ENCODE results near the gene GARS1.

DNA sequence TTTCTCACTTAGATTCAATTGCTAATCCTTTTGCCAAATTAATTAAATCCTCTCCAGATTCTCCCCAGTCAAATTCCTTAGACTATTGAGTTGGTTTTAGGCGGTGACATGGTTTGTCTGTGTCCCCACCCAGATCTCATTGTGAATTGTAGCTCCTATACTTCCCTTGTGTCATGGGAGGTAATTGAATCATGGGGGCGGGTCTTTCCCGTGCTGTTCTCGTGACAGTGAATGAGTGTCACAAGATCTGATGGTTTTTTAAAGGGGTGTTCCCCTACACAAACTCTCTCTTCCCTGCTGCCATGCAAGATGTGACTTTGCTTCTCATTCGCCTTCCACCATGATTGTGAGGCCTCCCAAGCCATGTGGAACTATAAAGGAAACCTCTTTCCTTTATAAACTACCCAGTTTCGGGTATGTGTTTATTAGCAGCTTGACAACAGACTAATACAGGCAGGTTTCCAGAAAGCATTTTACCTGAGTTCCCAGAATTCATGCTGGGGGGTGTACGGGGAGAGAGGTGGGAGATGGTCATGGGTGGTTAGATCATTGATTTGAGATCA lies 44.7 kb upstream of the GARS1 start:
- no peak for TF ChIP-seq NFIC (IDR thresholded peaks at IDR 0.05)
- TF ChIP-seq, protein P1, sequence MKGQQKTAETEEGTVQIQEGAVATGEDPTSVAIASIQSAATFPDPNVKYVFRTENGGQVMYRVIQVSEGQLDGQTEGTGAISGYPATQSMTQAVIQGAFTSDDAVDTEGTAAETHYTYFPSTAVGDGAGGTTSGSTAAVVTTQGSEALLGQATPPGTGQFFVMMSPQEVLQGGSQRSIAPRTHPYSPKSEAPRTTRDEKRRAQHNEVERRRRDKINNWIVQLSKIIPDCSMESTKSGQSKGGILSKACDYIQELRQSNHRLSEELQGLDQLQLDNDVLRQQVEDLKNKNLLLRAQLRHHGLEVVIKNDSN (IDR thresholded peaks at IDR 0.05), result peak; percentile 46
- no peak for TF ChIP-seq TAF1 (IDR thresholded peaks at IDR 0.05; ENCODE audit: low read depth)
- TF ChIP-seq, protein P2, sequence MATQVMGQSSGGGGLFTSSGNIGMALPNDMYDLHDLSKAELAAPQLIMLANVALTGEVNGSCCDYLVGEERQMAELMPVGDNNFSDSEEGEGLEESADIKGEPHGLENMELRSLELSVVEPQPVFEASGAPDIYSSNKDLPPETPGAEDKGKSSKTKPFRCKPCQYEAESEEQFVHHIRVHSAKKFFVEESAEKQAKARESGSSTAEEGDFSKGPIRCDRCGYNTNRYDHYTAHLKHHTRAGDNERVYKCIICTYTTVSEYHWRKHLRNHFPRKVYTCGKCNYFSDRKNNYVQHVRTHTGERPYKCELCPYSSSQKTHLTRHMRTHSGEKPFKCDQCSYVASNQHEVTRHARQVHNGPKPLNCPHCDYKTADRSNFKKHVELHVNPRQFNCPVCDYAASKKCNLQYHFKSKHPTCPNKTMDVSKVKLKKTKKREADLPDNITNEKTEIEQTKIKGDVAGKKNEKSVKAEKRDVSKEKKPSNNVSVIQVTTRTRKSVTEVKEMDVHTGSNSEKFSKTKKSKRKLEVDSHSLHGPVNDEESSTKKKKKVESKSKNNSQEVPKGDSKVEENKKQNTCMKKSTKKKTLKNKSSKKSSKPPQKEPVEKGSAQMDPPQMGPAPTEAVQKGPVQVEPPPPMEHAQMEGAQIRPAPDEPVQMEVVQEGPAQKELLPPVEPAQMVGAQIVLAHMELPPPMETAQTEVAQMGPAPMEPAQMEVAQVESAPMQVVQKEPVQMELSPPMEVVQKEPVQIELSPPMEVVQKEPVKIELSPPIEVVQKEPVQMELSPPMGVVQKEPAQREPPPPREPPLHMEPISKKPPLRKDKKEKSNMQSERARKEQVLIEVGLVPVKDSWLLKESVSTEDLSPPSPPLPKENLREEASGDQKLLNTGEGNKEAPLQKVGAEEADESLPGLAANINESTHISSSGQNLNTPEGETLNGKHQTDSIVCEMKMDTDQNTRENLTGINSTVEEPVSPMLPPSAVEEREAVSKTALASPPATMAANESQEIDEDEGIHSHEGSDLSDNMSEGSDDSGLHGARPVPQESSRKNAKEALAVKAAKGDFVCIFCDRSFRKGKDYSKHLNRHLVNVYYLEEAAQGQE (IDR thresholded peaks at IDR 0.05; ENCODE audit: low read depth), result no peak
- TF ChIP-seq EP300 (IDR thresholded peaks at IDR 0.05; ENCODE audit: borderline replicate concordance), result no peak
- TF ChIP-seq ZBTB7A (IDR thresholded peaks at IDR 0.05; ENCODE audit: low read depth), result no peak
- TF ChIP-seq YY1 (IDR thresholded peaks at IDR 0.05; ENCODE audit: low read depth), result no peak
- TF ChIP-seq CEBPB (IDR thresholded peaks at IDR 0.05), result no peak
- TF ChIP-seq CREB1 (IDR thresholded peaks at IDR 0.05; ENCODE audit: low read depth), result no peak
- TF ChIP-seq FOXM1 (IDR thresholded peaks at IDR 0.05; ENCODE audit: borderline replicate concordance, low read depth), result no peak
